GM19328 (cell line): ENCODE data around the gene NFIX.

Experiments
- ATAC-seq: cut with Tn5 transposase; IDR thresholded peaks from one replicate; pipeline ENCODE4 v1.9.1; 2021; ENCODE audit warnings: mild to moderate bottlenecking, moderate library complexity; ENCODE audit not compliant: unreplicated experiment

NFIX gene

DNA sequence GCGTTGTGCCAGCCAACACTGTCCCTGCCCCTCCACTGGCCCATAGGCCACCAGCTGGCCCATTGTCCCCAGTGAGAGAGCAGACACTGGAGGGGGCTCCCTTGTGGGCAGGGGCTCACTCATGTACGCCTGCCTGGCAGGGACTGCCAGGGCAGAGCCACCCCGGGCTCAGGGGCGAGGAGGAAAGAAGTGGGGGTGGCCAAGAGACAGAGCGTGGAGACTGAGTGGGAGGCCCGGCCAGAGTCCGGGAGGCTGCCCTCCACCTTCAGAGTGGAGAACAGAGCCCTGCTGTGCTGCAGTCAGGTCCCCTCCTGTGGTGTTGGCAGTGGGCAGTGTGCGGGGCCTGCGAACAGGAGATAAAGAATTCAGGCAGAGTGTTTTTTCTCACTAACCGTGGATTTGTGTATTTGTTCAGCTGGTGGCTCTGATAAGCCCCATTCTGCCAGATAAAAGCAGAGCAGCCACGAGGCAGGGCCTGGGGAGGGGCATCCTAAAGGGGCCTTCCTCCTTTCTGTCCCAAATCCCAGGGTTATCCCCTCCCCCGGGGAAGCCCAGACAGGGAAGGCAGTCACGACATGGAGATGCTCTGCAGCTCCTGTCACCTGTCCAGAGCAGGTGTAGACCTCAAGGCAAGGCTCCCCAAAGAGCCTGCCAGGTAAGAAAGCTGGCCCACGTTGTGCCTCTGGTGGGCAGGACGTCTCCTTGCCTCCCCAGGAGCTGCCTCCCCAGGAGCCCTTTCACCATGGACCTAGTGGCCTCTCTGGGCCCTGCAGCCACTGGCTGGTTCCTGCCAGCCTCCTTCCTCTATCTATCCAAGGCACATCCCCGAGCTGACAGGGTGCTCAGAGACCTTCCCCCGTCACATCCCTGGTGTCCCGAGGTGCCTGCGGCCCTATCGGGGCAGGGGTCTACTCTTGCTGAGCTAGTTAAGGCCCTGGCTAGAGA is 74.4 kb downstream of the NFIX start:
- no peak for ATAC-seq

DNA sequence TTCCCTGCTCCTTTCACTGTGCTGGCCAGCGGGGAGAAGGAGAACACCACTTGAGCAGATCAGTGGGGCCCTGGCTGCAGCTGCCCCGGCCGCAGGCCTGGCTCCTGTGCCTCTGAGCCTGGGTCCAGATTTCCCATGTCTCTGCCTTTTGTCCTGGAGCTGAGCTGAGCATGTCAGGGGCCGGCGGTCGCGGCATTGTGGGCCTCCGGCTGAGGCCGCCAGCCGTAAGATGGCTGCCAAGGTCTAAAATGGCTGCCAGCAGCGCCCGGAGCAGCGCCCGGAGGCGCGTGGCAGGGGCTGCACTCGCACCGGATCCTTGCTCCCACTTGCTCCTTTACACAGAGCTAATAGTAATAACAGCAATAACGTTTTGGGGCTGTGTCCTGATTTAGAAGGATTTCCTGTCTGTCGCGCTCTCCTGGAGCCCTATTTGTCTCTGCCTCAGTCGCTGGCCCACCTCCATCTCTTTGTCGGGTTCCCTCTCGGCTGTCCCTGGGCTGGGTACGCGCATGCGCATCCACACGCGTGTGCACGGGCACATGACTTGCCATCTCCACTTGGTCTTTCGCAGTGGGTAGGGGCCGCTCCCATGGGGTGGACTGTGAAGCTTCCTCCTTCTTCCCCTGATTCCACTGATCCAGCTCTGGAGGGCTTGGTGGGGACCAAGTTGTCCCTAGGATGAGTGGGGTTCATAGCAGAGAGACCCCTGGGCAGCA is 75.3 kb downstream of the NFIX start:
- ATAC-seq: no peak

DNA sequence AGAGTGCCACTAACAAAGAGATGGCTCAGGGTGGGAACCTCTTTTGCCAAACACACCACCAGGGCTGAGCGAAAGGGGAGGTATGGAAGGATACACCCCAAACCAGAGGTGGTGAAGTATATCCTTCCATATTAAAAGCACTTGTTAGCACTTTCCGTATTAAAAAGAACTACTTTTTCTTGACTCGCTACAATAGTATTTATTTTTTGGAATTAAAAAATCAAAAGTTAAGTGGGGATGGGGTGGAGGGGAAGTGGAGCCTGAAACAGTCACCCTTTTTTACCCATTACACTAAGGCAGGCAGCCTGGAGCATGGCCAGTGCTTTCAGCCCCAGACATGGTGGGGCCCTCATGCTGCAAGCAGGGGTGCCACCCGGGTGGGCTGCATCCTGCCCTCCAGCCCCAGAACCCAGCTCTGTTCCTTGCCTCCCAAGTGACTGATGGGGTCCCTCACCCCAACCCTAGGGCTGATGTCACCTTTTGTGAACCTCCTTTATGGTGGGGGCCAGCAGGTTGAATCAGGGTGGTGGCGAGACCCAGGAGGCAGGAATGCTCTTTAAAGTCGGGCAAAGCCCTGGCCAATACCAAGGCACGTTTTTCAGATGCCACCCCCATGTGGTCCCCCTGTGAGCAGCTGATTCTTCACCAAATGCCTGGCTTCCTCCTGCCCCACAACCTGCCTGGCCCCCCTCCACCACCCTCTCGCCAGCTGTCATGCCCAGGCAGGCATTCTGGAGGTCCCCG is 76.3 kb downstream of the NFIX start:
- no peak for ATAC-seq

DNA sequence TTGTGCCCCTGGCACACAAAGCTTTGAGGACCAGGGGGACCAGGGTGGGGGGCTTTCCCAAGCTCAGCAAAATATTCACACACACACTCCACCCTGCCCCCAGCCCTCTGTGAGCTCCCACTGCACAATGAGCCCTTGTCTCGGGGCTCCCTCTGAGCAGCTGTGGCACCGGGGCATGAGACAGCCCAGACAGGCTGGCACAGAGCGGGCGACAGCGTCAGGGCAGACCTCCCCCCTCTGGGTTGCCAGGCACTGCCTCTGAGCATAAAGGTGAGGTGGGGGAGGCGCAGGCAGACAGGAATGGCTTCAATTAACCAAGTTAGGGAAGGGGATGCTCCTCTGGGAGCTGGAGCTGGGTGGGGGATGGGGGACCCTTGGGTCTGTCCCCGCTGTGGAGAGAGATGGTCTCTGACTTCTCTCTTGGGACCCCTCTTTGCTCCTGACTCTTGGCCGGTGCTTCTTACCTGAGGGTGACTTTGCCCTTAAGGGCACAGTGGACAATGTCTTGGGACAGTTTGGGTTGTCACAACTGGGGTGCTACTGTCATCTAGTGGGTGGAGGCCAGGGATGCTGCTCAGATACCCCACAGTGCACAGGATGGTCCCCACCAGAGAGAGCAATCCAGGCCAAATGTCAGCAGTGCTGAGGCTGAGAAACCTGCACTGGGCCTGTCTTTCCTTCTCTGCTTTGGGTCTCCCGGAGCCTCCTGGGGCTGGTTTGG is 77.1 kb downstream of the NFIX start:
- no peak for ATAC-seq

DNA sequence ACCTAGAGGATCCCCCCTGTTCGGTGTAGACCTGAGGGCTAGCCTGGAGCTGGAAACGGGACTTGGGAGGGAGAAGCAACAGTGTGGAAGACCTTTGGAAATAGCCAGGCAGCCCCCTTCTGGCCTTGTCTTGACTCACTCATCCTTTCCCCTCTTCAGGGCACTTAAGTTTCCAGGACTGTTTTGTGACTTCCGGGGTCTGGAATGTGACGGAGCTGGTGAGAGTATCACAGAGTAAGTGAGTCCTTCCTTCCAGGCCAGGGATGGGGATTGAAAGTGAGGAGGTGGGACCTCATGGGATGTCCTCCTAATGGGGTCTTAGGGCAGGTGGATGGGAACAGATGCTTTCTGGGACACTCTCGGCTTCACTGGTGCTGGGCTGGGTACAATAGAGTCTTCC is 78.0 kb downstream of the NFIX start:
- ATAC-seq: no peak

GRCh38 chr19:13074378-13074777 is 79.1 kb downstream of the NFIX start:
- ATAC-seq: no peak

DNA sequence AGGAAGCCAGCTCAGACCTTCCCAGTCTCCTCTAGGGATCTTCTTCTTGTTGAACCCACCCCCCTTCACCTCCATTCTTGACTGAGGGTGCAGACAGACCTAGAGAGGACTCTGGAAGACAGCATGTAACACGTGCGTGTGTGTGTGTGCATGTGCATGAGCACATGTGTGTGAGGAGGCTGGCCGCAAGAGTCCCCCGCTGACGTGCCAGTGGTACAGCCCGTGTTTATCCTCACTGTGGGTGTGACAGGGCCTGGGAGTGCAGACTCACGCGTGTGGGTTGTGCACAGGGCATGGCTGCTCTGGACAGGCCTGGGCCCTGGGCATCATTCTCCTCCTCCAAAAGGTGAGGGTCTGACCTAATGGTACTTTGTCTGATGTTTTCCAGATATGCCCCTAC is 81.0 kb downstream of the NFIX start:
- ATAC-seq: no peak

DNA sequence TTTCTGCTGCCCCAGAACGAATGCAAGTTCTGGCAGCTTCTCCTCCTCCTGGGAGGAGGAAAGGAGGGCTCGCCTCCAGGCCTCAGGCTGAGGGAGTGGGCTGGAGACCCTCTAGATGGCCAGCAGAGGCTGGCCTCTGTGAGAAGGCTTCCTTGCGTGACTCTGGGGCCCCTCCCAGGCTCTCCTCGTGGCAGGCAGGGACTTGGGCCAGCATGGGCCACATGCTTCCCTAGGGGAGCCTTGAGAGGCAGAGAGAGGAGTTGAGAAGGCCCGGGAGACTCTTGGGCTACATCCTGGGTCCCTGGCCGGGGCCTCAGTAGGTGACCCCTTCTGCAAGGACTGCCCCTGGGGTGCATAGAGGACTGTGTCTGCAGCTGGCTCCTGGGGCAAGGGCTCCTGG is 81.5 kb downstream of the NFIX start:
- no peak for ATAC-seq

GRCh38 chr19:13077240-13077639 is 82.0 kb downstream of the NFIX start:
- ATAC-seq: no peak

DNA sequence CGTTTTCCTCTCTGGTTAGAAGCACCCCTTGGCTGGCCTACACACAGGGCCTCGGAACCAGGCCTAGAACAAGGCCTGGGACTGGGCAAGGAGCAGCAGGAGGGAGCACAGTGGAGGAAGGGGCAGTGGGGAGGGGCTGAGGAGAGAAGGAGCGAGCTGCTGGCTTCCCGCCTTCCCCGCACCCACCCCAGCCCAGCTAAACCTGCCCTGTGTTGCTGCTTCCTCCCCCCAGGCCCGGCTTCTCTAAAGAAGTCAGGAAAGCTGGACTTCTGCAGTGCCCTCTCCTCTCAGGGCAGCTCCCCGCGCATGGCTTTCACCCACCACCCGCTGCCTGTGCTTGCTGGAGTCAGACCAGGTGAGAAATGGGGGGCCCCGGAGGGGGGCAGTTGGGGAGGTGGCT is 83.1 kb downstream of the NFIX start:
- no peak for ATAC-seq

GRCh38 chr19:13078897-13079541 is 83.7 kb downstream of the NFIX start:
- no peak for ATAC-seq

GRCh38 chr19:13079542-13079986 is 84.3 kb downstream of the NFIX start:
- no peak for ATAC-seq

DNA sequence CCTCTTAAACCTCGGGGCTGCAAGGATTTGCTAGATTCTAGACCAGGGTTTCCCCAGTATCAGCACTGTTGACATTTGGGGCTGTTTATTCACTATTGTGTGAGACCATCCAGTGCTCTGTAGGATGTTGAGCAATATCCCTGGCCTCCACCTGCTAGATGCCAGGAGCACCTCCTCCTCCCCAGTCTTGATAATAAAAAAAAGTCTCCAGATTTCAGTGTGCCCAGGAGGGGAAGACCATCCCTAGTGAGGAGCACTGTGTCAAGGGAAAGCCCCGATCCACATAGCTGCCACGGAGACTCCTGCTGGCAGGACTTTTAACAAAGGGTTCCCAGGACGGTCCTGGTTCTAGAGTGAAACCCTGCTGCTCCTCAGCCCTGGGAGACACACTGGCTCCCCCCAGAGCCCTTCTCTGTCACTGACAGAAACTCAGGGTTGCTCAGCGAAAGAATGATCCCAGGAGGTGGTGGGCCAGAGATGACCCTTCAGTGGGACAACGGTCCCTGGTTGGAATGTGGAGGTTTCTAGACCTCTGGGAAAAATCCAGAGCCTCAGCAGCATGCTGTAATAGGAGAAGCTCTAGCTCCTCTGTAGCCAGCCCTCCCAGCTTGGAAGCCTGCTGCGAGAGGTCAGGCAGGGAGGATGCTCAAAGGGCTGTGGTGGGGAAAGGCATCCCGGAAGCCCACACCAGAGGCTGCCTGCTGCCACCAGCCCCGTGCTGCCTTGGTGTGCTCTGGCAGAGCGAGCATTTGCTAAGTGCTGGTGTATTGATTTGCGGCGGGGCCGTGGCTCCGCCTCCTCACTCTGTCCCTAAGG is 87.1 kb downstream of the NFIX start:
- no peak for ATAC-seq

GRCh38 chr19:13083008-13083404 is 87.7 kb downstream of the NFIX start:
- ATAC-seq: no peak

- no peak for ATAC-seq
These were observed 88.4 kb downstream of the NFIX start for GRCh38 chr19:13083627-13084026.

GRCh38 chr19:13085666-13086065 is 90.4 kb downstream of the NFIX start:
- no peak for ATAC-seq

DNA sequence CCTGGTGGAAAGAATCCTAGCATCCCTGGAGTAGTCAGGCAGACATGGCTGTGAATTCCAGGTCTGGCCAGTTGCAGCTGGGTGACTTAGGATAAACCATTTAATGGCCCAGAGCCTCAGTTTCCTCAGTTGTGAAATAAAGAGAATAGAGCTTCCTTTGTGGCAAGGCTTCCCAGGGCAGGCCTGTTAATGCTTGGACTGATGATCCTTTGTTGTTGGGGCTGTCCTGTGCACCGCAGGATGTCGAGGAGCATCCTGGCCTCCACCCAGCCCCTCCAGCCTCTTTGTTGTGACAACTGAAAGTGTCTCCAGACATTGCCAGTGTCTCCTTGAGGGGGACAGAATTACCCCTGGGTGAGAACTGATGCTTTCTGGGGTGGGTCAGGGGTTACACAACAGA is 91.1 kb downstream of the NFIX start:
- no peak for ATAC-seq

DNA sequence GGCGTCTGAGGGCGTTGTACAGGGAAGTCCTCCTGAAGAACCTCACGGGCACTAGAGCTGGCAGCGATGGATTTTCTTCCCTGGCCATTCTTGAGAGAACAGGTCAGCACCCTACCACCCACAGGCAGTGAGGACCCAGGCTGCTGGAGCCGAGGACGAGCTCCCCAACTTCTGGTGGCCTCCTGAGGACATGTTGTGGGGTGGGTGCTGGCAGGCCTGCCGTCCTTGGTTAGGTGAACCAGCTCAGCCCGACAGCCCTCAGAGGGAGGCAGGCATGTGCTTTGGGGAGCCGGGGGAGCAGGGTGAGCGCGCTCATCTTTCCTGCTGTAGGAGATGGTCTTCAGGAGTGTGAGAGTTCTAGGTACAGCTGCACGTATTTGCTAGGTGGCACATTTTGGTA is 92.0 kb downstream of the NFIX start:
- ATAC-seq: no peak

- ATAC-seq: no peak
These were observed 92.7 kb downstream of the NFIX start for GRCh38 chr19:13087795-13088537.
